ENCODE data around the gene TRIM9. TPM values are rescaled to one million over a fixed set of nuclear protein-coding genes. Genes with fewer than 3 reads are reported as not detected.

TRIM9 gene
- total and polyA plus RNA-seq, 2 of the 4 experiments (the other 2 are of a cell fraction): under 0.01 to 0.09 TPM

DNA sequence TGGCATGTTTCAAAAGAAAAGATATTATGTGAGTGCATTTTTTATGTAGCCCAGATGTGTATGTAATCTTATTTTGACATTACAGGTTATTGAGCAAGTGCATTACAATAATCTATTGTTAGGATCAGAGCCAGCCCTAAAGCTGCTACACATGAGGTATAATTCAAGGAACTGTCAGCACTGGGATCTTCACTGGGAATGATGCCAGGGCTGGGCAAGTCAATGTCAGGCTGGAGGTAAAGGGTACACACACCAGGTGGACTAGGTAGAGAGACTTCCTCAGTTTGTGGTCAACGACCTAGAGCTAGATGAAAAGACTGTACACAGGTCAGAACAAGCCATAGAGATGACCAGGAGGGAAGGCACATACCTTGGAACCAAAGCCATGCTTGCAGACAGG, 15.4 kb downstream of the TRIM9 start:
- BruUV-seq (replicated peaks): no TSS peak
- Histone ChIP-seq H2AFZ (replicated peaks; ENCODE audit: low read length, poor library complexity) (no peak overlapping the region), H2AK5ac (ENCODE audit: low read depth, low read length) (no peak overlapping the region), H2BK15ac (ENCODE audit: low read depth, low read length) (no peak overlapping the region), H4K5ac (ENCODE audit: low read depth, low read length) (no peak overlapping the region), H3K9me3 (ENCODE audit: control insufficient read depth, insufficient read depth, low read length) (no peaks in the 10 kb centered on the region), H3K4me3 (ENCODE audit: insufficient read depth, low read depth, low read length) (no peak overlapping the region), H3K4me1 (ENCODE audit: control insufficient read depth, insufficient read depth, low read length) (no peaks in the 10 kb centered on the region), H3K23ac (ENCODE audit: low read depth, low read length) (no peak overlapping the region), H4K20me1 (ENCODE audit: insufficient read depth, low read length) (no peaks in the 10 kb centered on the region), H3K56ac (ENCODE audit: extremely low read depth, insufficient read depth, low read length) (no peak overlapping the region), H3K18ac (ENCODE audit: low read depth, low read length) (no peak overlapping the region), H3K27me3 (ENCODE audit: control insufficient read depth, insufficient read depth, low read length) (peaks cover 14% of the 10 kb centered on the region), H3K4ac (ENCODE audit: low read depth, low read length) (no peak overlapping the region), H3K4me2 (ENCODE audit: low read depth, low read length) (no peak overlapping the region), H3K9ac (ENCODE audit: low read depth, low read length) (no peak overlapping the region), H3K9me1 (ENCODE audit: insufficient read depth, low read length) (no peaks in the 10 kb centered on the region), H3K36me3 (ENCODE audit: control insufficient read depth, insufficient read depth, low read length) (no peaks in the 10 kb centered on the region), H3K79me1 (ENCODE audit: low read depth in 1 of 2, low read length in 2 of 2) (no peaks in the 10 kb centered on the region), H3K14ac (replicated peaks; ENCODE audit: low read depth, low read length) (no peak overlapping the region), H4K91ac (ENCODE audit: insufficient read depth, low read depth, low read length) (no peak overlapping the region), H2BK20ac (ENCODE audit: low read depth, low read length) (no peak overlapping the region), H3K27ac (ENCODE audit: insufficient read depth, low read length) (no peak overlapping the region), H2BK120ac (ENCODE audit: low read depth, low read length) (no peak overlapping the region), H2BK5ac (ENCODE audit: low read depth, low read length, poor library complexity, severe bottlenecking) (no peak overlapping the region), H2AK9ac (replicated peaks; ENCODE audit: low read depth, low read length, poor library complexity) (no peak overlapping the region), H4K8ac (ENCODE audit: low read depth in 2 of 2, low read length in 2 of 2) (no peak overlapping the region)
- dilution Hi-C loops (cut with HindIII; ENCODE audit: low sequenced_read_pairs, unreplicated experiment) (no loop called here), intact Hi-C loops (cut with micrococcal nuclease) (no loop called here), in situ Hi-C loops (cut with MboI; ENCODE audit: low sequenced_read_pairs) (no loop called here)
- 0% methylated on average over 1 of the region's 1 CpG; no CpG with 5 or more reads in 1 of the 2 experiments for WGBS, 2 experiments (ENCODE audit: extremely low coverage in 2 of 2, insufficient read length in 1 of 2)
- ChIA-PET CTCF (no interaction called here), POLR2A (ENCODE audit: unreplicated experiment) (no interaction called here)
- ATAC-seq (ENCODE audit: low read depth): no peak
- no peak for DNase-seq
- TF ChIP-seq RAD21 (IDR thresholded peaks at IDR 0.05; ENCODE audit: low read length): no peak
- no peak for TF ChIP-seq CHD1 (IDR thresholded peaks at IDR 0.05; ENCODE audit: low read depth, low read length)
- TF ChIP-seq MAFK (IDR thresholded peaks at IDR 0.05; ENCODE audit: low read depth, low read length): no peak
- TF ChIP-seq, protein P1, sequence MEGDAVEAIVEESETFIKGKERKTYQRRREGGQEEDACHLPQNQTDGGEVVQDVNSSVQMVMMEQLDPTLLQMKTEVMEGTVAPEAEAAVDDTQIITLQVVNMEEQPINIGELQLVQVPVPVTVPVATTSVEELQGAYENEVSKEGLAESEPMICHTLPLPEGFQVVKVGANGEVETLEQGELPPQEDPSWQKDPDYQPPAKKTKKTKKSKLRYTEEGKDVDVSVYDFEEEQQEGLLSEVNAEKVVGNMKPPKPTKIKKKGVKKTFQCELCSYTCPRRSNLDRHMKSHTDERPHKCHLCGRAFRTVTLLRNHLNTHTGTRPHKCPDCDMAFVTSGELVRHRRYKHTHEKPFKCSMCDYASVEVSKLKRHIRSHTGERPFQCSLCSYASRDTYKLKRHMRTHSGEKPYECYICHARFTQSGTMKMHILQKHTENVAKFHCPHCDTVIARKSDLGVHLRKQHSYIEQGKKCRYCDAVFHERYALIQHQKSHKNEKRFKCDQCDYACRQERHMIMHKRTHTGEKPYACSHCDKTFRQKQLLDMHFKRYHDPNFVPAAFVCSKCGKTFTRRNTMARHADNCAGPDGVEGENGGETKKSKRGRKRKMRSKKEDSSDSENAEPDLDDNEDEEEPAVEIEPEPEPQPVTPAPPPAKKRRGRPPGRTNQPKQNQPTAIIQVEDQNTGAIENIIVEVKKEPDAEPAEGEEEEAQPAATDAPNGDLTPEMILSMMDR (conservative IDR thresholded peaks at IDR 0.05; ENCODE audit: low read depth, low read length): no peak
- no peak for TF ChIP-seq NFE2L2 (IDR thresholded peaks at IDR 0.05; ENCODE audit: low read depth, low read length)

Data from IMR-90 (cell line).